ENCODE measurements around the gene PACRG.

- no peak for TF ChIP-seq TAF1 (IDR thresholded peaks at IDR 0.05; ENCODE audit: low read depth, low read length)
- TF ChIP-seq POLR2AphosphoS5 (IDR thresholded peaks at IDR 0.05; ENCODE audit: low read depth, low read length): no peak
Measured at GRCh38 chr6:163127587-163127986, 399.8 kb downstream of the PACRG start.

All from GM12891 (cell line).